ENCODE data around the gene STAB2. TPM values are rescaled to one million over a fixed set of nuclear protein-coding genes. Genes with fewer than 3 reads are reported as not detected.

Gene STAB2
- total RNA-seq (2014; rRNA removed; shearing (Covaris generic)) = not detected in 2 replicates
- total RNA-seq (2022) = not detected in 2 replicates
- Bru-seq, nascent RNA = percentile 1 among the genes with signal in this experiment
- not detected for BruChase-seq, experiment 1, labeled RNA remaining after a 6-hour chase
- not detected for BruChase-seq, experiment 2, labeled RNA remaining after a 2-hour chase
- long read RNA-seq, partial matches to known transcripts = 0 of 4 reads
- long read RNA-seq, other reads (novel, unspliced or antisense) = 4 of 4 reads

GRCh38 chr12:103586791-103587370 lies at the start of gene STAB2:
TSS of gene STAB2 (plus strand) at chr12:103587273. CDS start at chr12:103587477, 204 bp downstream.
- no peaks in the 10 kb centered on the region for H3K9me2 ChIP-seq (ENCODE audit: insufficient read depth, low read length)
- TF ChIP-seq CTCF (conservative IDR thresholded peaks at IDR 0.05; ENCODE audit: low read length) = no peak
- TF ChIP-seq EZH2phosphoT487 (IDR thresholded peaks at IDR 0.05; ENCODE audit: borderline replicate concordance, low read depth, low read length) = no peak
- BruUV-seq (replicated peaks) = no TSS peak
- H3K4me3 ChIP-seq (ENCODE audit: low read depth, low read length, poor library complexity, severe bottlenecking) = no peak within 1 kb of the TSS
- H4K20me1 ChIP-seq (ENCODE audit: insufficient read depth, low read length) = no peaks in the 10 kb centered on the region
- no peak within 1 kb of the TSS for H3K4me2 ChIP-seq (ENCODE audit: low read length)
- no peak within 1 kb of the TSS for H2AFZ ChIP-seq (ENCODE audit: low read length)
- intact Hi-C loops (cut with micrococcal nuclease; ENCODE audit: unreplicated experiment) = no loop called here
- no peaks in the 10 kb centered on the region for H3K36me3 ChIP-seq (ENCODE audit: insufficient read depth, low read length)
- no peak for DNase-seq (ENCODE audit: low spot score)
- no peak within 1 kb of the TSS for H3K27ac ChIP-seq (ENCODE audit: low read depth, low read length, poor library complexity, severe bottlenecking)
- CTCF ChIA-PET (ENCODE audit: unreplicated experiment) = interaction anchor here (1.0 kb wide), 1 partner anchor 45 kb away, joined by 4 read pairs; no protein-coding TSS in a partner anchor
- H3K9me3 ChIP-seq (ENCODE audit: low read length) = no peaks in the 10 kb centered on the region
- H3K79me2 ChIP-seq (ENCODE audit: insufficient read depth, low read depth, low read length) = no peaks in the 10 kb centered on the region
- POLR2A ChIA-PET = interaction anchor here (0.7 kb wide), 1 partner anchor 591 kb away, joined by 5 read pairs; no protein-coding TSS in a partner anchor
- no peaks in the 10 kb centered on the region for H3K4me1 ChIP-seq (ENCODE audit: insufficient read depth, low read length, poor library complexity, severe bottlenecking)

GRCh38 chr12:103538397-103538796 lies 48.7 kb upstream of the STAB2 start:
- no peak overlapping the region for H3K27ac ChIP-seq (ENCODE audit: low read depth, low read length, poor library complexity, severe bottlenecking)
- H3K9me3 ChIP-seq (ENCODE audit: low read length) = no peaks in the 10 kb centered on the region
- BruUV-seq (replicated peaks) = no TSS peak
- DNase-seq (ENCODE audit: low spot score) = no peak
- ChIA-PET CTCF (ENCODE audit: unreplicated experiment) (no interaction called here), POLR2A (no interaction called here)
- H4K20me1 ChIP-seq (ENCODE audit: insufficient read depth, low read length) = no peaks in the 10 kb centered on the region
- intact Hi-C loops (cut with micrococcal nuclease; ENCODE audit: unreplicated experiment) = no loop called here
- no peaks in the 10 kb centered on the region for H3K4me1 ChIP-seq (ENCODE audit: insufficient read depth, low read length, poor library complexity, severe bottlenecking)
- H3K9me2 ChIP-seq (ENCODE audit: insufficient read depth, low read length) = no peaks in the 10 kb centered on the region
- H3K36me3 ChIP-seq (ENCODE audit: insufficient read depth, low read length) = no peaks in the 10 kb centered on the region
- TF ChIP-seq EZH2phosphoT487 (IDR thresholded peaks at IDR 0.05; ENCODE audit: borderline replicate concordance, low read depth, low read length) = no peak
- no peak for TF ChIP-seq CTCF (conservative IDR thresholded peaks at IDR 0.05; ENCODE audit: low read length)
- no peak overlapping the region for H3K4me2 ChIP-seq (ENCODE audit: low read length)
- no peak overlapping the region for H2AFZ ChIP-seq (ENCODE audit: low read length)
- H3K79me2 ChIP-seq (ENCODE audit: insufficient read depth, low read depth, low read length) = no peaks in the 10 kb centered on the region
- no peak overlapping the region for H3K4me3 ChIP-seq (ENCODE audit: low read depth, low read length, poor library complexity, severe bottlenecking)

DNA sequence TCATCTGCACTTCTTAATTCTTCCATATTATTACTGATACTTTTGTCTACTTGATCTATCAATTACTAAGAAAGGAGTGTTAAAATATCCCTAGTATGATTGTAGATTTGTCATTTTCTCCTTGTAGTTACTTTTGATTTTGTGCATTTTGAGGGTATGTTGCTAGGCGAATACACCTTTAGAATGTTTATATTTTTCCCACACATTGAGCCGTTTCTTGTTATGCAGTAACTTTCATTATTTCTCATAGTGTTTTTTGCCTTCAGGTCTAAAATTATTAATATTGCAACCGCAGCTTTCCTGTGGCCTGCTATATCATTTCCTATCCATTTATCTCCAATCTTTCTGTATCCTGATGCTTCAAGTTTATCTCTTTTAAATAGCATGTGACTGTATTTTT lies 46.8 kb upstream of the STAB2 start:
- no peaks in the 10 kb centered on the region for H3K4me1 ChIP-seq (ENCODE audit: insufficient read depth, low read length, poor library complexity, severe bottlenecking)
- H4K20me1 ChIP-seq (ENCODE audit: insufficient read depth, low read length) = no peaks in the 10 kb centered on the region
- no peaks in the 10 kb centered on the region for H3K9me2 ChIP-seq (ENCODE audit: insufficient read depth, low read length)
- no peaks in the 10 kb centered on the region for H3K36me3 ChIP-seq (ENCODE audit: insufficient read depth, low read length)
- H3K9me3 ChIP-seq (ENCODE audit: low read length) = no peaks in the 10 kb centered on the region
- no peak overlapping the region for H3K4me3 ChIP-seq (ENCODE audit: low read depth, low read length, poor library complexity, severe bottlenecking)
- no peak for DNase-seq (ENCODE audit: low spot score)
- CTCF ChIA-PET (ENCODE audit: unreplicated experiment) = no interaction called here
- no peak for TF ChIP-seq CTCF (conservative IDR thresholded peaks at IDR 0.05; ENCODE audit: low read length)
- no peak for TF ChIP-seq EZH2phosphoT487 (IDR thresholded peaks at IDR 0.05; ENCODE audit: borderline replicate concordance, low read depth, low read length)
- no peak overlapping the region for H3K27ac ChIP-seq (ENCODE audit: low read depth, low read length, poor library complexity, severe bottlenecking)
- H3K4me2 ChIP-seq (ENCODE audit: low read length) = no peak overlapping the region
- H3K79me2 ChIP-seq (ENCODE audit: insufficient read depth, low read depth, low read length) = no peaks in the 10 kb centered on the region
- intact Hi-C loops (cut with micrococcal nuclease; ENCODE audit: unreplicated experiment) = no loop called here
- BruUV-seq (replicated peaks) = no TSS peak
- no peak overlapping the region for H2AFZ ChIP-seq (ENCODE audit: low read length)
- POLR2A ChIA-PET = no interaction called here
